ENCODE data around the gene ZSWIM4. TPM values are rescaled to one million over a fixed set of nuclear protein-coding genes. Genes with fewer than 3 reads are reported as not detected.

Gene ZSWIM4
- total and polyA plus RNA-seq, 12 donors, result 1.2 to 7.1 (median 2.7) TPM

Small RNAs within 50 kb of the gene (microRNA-seq; reads per million reads assigned to microRNA genes)
- gene MIR181C, result 520 to 568 reads per million in 2 donors
- gene MIR181D, result 530 to 556 reads per million in 2 donors

Other genes starting within 250 kb of the ZSWIM4 start
- 10 to 100 TPM in 9 of 10 donors, 1 to 10 TPM in 1; 9.9 to 18.7 (median 13.0) TPM for gene MRI1, start 30.9 kb upstream of the ZSWIM4 start, total RNA-seq
- 10 to 100 TPM; 12.5 to 17.0 TPM for gene MRI1, start 30.9 kb upstream of the ZSWIM4 start, polyA plus RNA-seq
- 100 to 1,000 TPM in 2 of 10 donors, 10 to 100 TPM in 8; 80.5 to 101 (median 90.3) TPM for gene C19orf53, start 21.0 kb upstream of the ZSWIM4 start, total RNA-seq
- 100 to 1,000 TPM; 231 to 389 TPM for gene C19orf53, start 21.0 kb upstream of the ZSWIM4 start, polyA plus RNA-seq
- 1 to 10 TPM in 3 of 10 donors, under 1 TPM in 3, not detected in 4; 0.37 to 1.5 (median 0.98) TPM for gene NANOS3, start 81.7 kb downstream of the ZSWIM4 start, total RNA-seq
- gene NANOS3, start 81.7 kb downstream of the ZSWIM4 start, polyA plus RNA-seq, result 1 to 10 TPM in 1 of 2 donors, under 1 TPM in 1; 0.41 to 2.9 TPM
- gene BRME1, start 110.7 kb downstream of the ZSWIM4 start, total RNA-seq, result under 1 TPM in 8 of 10 donors, not detected in 2; 0.19 to 0.88 (median 0.63) TPM
- gene BRME1, start 110.7 kb downstream of the ZSWIM4 start, polyA plus RNA-seq, result 1 to 10 TPM in 1 of 2 donors, under 1 TPM in 1; 0.38 to 2.0 TPM
- gene CC2D1A, start 110.8 kb downstream of the ZSWIM4 start, total RNA-seq, result 10 to 100 TPM; 13.2 to 30.2 (median 19.0) TPM
- 10 to 100 TPM; 16.5 to 49.8 TPM for gene CC2D1A, start 110.8 kb downstream of the ZSWIM4 start, polyA plus RNA-seq
- 1 to 10 TPM in 7 of 10 donors, under 1 TPM in 3; 0.76 to 6.2 (median 1.8) TPM for gene PODNL1, start 143.0 kb downstream of the ZSWIM4 start, total RNA-seq
- 1 to 10 TPM in 1 of 2 donors, under 1 TPM in 1; 0.90 to 2.3 TPM for gene PODNL1, start 143.0 kb downstream of the ZSWIM4 start, polyA plus RNA-seq
- gene DCAF15, start 157.1 kb downstream of the ZSWIM4 start, total RNA-seq, result 10 to 100 TPM; 15.5 to 21.2 (median 17.8) TPM
- gene DCAF15, start 157.1 kb downstream of the ZSWIM4 start, polyA plus RNA-seq, result 10 to 100 TPM; 26.8 to 50.0 TPM
- 10 to 100 TPM; 10.4 to 15.8 (median 12.0) TPM for gene RFX1, start 210.9 kb downstream of the ZSWIM4 start, total RNA-seq
- gene RFX1, start 210.9 kb downstream of the ZSWIM4 start, polyA plus RNA-seq, result 1 to 10 TPM; 2.7 to 5.9 TPM
- gene RLN3, start 232.7 kb downstream of the ZSWIM4 start, total RNA-seq, result not detected
- gene RLN3, start 232.7 kb downstream of the ZSWIM4 start, polyA plus RNA-seq, result not detected
- 1 to 10 TPM; 2.4 to 7.6 (median 3.4) TPM for gene IL27RA, start 236.3 kb downstream of the ZSWIM4 start, total RNA-seq
- 1 to 10 TPM; 4.6 to 5.9 TPM for gene IL27RA, start 236.3 kb downstream of the ZSWIM4 start, polyA plus RNA-seq

Measured in heart right ventricle (tissue), 12 donors.